ENCODE data around the gene TACC2.
A peak's percentile ranks its signal among the peaks of the same experiment; 100 is the strongest.

Gene TACC2

DNA sequence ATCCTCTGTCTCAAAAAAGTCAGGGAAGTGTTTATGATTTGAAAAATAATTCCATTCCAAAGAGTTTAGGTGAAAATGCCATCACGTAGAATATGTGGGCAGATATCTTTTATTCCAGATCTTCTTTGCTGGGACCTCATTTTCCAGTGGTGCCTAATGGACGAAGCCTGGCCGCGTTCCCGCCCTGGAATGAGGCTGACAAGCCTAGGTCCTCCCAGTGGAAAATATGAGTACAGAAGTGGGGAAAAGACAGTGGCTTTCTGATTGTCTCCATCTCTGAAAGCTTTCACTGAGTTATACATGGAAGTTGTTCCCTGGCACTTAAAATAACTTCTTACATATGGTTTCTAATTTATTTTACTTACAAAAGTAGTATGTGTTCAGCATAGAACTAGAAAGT is 139.4 kb downstream of the TACC2 start:
- DNase-seq: no peak

DNA sequence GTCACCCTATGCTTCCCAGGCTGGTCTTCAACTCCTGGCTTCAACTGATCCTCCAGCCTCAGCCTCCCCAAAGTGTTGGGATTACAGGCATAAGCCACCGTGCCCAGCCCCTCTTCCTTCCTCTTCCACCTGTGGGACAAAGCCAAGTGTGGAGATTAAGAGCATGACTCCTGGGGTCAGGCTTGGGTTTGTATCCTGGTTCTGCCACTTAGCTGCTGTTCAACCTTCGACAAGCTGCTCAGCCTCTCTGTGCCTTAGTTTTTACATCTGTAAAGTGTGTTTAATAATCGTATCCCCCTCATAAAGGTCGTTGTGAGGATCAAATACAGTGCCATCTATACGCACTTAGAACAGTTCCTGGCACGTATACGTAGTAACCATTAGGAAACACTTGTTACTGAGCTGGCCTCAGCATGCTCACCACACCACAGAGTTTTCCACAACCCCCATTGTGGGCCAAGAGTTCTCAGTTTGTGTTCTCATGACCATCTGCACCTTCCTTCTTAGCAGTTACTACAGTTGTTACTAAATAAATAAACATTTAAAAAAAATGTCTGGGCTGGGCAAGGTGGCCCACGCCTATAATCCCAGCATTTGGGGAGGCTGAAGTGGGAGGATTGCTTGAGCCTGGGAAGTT is 141.6 kb downstream of the TACC2 start:
- no peak for DNase-seq

DNA sequence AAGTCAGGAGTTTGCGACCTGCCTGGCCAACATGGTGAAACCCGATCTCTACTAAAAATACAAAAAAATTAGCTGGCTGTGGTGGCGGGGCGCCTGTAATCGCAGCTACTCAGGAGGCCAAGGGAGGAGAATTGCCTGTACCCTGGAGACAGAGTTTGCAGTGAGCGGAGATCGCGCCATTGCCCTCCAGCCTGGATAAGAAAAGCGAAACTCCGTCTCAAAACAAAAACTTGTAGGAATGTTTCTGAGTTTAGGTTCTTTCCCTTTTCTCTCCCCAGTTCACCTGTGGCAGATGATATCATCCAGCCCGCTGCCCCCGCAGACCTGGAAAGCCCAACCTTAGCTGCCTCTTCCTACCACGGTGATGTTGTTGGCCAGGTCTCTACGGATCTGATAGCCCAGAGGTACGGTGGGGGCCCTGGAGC is 143.4 kb downstream of the TACC2 start:
- no peak for DNase-seq

DNA sequence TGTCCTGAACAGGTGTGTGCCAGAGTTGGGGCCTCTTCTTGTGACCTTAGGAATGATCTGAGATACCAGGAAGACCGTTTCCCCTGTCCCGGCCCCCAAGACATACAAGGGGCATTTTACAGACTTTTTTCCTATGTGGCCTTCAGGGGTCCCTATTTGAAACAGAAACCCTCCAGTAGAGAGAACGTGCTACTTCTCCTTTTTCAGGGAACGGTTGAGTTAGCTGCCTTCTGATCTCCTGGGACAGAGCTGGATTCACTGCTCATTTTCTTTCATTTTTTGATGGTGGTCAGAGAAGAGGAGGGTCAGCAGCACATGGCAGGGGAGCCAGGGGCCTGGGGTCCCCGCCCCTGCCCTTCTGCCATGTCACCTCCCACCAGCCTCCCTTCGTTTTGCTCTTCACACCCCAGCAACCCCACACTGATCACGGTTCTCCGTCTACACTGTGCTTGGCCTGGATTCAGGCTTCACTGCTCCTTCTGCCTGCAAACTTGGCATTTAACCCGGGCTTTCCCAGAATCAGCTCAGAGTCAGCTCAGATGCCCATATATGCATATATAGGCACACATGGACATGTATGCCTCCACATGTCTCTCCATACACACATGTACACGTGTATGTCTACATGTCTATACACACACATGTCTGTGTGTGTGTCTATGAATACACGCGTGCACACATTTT is 144.1 kb downstream of the TACC2 start:
- no peak for DNase-seq

DNA sequence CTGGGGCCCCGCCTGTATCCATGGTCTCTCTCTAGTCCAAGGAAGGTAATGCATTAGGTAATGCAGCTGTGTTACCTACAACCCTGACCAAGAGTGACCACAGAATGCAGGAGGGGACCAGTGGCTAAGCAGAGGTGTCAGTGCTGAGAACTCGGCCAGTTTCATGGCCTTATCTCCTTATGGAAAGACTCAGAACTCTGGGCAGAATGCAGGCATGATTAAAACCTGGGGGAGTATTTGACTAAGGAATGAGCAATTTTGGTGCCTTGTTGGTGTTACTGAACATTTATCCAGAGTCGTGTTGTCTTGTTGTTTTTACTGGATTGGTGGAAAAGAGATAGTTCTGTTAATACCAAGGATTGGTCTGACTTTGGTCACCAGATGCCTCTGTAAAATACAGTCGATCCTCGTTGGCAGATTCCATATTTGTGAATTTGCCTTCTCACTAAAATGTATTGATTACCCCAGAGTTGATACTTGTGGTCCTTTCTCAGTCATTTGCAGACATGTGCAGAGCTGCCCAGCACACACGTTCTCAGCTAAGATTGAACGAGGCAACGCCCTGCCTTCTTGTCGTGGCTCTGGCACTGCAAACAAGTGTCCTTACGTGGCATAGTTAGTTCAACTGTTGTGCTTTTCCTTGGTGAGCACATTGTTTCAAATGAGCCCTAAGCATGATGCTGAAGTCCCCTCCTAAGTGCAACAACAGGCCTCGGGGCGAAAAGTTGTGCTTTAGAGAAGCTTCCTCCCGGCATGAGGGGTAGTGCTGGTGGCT is 146.5 kb downstream of the TACC2 start:
- DNase-seq: no peak

DNA sequence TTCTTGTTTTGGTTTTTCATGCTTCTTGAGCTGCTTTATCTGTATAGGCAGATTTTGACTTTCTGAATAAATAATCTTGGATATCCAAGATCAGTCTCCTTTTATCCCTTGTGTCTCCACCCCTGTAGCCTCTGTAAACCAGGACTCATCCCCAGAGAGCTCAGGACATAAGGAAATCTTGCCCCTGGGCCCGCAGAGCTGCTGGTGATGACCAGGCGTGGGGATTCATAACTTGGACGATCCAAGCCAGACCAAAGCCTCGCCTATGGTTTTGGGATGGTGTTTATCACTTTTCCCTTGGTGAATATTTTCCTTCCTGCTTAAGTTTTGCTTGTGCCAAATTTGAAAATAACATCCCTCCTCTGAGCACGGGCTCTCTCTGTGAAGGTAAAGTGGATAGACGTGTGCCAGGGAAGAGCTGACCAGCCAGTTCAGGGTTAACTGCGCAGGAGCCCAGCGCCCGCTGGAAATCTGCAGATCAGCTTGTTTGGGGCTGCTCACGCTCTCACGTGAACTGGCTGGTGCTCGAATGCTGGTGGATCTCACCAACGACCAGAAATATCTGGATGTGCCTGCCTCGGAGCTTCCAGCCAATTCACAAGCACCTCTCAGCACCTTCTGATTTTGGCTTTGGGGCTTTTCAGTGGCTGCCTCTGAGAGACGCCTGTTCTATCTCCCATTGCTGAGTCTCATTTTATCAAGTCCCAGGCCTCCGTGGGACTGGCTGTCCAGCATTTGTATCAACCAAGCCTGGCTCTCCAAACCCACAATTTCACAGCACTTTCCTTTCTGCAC is 150.1 kb downstream of the TACC2 start:
- DNase-seq: no peak

DNA sequence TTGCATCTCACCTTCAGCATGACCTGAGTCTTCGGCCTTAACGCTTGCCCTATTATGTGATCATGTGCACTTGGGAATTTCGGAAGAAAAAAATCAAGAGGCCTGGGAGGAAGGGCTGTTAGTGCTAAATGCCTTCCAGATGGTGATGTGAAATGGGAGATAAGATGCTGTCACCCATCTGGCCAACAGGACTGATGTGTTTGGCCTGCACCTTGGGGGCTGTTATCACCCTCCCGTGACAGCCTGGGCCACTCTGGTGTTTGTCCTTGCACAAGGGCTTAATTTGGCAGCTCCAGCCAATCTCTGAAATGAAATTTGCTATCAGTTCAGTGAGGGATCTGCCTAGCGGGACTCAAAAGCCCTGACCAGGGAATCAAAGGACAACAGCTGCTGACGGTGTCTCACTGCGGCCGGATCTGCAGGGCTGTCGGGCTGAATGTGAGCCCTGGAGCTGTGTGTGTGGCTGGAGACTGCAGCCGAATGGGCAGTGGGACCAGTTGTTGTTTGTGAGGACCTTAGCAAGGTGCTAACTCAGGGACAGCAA is 150.7 kb downstream of the TACC2 start:
- DNase-seq: no peak

DNA sequence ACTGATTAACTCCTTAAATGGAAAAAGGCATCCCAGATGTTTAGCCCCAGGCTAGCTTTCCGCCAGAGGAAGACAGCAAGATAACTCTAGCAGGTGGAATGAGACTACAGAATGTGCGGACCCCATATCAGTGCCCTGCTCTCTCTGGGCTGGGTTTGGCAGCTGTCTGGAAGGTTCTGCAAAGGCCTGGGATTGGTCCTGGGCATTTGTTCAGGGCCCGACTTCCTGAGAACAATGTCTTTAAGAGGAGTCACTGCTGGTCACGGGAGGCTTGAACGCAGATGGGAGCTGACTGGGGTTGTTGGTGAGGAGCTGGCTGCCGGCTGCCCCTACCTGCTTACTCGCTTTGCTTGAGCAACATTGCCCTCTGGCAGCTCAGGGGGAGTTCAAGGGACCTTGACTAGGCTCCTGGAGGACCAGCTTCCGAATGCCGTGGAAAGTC is 151.5 kb downstream of the TACC2 start:
- no peak for DNase-seq

DNA sequence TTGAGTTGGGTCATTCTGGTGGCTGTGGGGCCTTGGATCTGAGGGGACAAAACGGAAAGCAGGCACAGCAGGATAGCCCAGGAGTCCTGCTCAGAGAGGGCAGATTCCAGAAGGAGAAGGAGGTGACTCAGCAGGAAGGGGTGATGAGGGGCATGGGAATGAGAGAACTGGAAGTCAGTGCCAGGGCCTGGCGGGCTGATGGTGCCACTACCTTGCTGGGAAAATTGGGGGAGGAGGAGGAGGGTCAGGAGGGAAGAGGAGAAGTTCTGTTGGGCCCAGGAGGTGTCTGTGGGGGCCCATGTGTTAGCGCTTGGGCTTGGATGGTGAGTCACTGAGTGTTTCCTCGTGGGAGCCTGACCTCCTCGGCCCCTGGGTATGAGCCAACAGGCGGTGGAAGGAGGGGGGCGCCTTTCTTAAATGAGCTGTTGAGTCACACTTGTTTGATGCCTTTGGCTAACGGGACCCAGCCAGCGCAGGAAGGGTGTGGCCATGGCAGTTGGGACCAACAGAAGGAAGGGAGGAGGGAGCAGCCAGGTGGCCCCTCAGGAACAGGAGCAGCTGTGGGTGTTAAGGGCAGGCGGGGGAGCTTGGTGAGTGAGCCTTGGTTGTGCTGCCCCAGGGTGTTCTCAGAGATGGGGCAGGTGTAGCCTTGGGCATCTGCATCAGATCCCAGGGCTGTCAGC is 152.1 kb downstream of the TACC2 start:
- no peak for DNase-seq

DNA sequence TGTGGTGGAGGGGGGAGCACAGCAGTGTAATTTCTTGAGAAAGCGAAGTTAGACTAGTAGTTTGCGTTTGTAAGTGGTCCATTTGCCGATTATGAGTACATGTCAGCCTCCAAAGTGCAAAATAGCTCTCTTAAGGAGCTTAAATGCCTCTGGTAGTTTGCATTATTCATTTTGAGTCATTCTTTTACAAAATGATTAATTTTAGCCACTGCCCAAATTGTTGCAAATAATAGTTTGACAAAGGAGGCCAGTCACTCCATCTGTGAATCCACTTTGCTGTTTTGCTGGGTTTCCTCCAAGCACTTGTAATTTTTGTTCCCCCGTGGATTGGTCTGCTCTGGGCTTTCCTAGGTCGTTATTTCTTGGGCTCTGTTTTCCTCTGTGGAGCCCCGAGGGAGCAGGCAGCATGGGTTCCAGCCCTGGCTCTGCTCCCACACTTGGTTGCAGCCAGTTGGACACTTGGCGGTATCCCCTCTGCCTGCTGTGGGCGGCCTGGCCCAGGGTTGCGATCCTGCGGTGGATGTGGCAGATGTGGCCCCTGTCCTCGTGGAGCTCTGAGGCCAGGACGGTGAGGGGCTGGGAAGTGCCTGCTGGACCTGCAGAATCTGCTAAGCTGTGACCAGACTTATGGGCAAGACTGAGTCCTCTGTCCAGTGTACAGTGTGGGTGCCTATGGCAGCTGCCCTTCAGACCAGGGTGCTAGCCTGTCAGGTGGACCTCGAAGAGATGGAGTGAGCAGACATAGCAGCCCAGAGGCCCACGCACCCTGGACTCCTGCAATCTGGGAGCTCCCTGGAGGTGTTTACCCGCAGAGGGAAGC is 153.1 kb downstream of the TACC2 start:
- no peak for DNase-seq

DNA sequence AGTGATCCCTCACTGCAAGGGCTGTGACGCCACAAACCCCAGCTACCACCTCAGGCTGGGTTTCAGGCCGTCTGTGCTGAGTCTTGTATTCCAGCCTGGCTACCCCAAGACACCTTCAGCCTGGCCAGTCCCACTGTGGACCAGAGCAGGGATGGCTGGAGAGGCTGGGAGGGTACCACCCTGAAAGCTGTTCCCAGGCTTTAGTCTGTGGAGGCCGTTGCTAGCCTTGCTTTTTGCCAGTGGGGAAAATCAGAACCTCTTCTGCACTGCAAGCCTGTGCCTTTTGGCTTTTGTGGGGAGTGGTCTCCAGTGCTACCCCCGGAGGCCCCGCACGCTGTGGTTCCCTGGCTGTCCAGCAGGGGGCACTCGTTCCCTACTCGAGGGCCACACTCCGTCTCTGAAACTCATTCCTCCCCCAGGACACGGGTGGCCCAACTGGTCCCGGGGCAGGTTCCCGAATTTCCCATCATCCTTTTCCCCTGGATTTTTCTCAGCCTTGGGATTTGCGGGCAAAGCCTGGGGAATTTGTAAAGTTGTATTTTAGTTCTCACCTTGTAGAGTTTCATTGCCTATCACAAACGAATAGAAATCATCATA is 153.8 kb downstream of the TACC2 start:
- DNase-seq: peak; percentile 11

DNA sequence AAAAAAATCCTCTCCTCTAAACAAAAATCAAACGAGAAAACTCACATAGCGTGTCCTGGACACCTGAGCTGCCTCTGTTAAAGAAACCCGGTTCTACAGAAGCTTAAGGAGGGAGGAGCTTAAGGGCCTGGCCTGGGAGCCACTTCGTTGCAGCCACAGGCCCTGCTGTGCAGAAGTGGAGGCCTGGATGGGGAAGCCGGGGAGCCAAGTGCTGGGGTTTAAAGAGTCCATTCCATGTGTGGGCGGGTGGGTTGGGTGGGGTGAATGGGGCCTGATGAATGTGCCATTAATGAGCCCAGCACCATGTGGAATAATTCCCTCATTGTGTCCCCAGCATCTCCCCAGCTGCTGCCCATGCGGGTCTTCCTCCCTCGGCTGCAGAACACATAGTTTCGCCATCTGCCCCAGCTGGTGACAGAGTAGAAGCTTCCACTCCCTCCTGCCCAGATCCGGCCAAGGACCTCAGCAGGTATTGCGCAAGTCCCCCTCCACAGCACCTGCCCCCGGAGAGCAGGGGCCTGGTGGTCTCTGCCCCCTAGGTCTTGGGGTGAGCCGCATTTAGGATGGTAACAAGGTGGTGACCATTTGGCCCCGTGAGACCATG is 154.4 kb downstream of the TACC2 start:
- no peak for DNase-seq

DNA sequence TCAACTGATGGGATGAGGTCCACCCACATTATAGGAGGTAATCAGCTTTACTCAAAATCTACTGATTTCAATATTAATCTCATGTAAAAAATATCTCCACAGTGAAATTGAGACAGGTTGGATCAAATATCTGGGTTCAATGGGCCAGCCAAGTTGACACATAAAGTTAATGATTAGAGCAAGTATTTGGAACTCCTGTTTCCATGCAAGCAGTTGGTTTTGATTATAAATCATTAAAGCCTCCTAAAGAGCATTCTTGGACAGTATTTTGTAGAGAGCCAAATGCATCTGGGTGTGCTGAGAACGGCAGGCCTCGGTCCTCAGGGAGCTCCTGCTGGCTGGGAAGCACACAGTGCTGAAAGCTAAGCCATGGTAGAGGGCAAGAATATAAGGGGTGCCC is 155.2 kb downstream of the TACC2 start:
- no peak for DNase-seq

DNA sequence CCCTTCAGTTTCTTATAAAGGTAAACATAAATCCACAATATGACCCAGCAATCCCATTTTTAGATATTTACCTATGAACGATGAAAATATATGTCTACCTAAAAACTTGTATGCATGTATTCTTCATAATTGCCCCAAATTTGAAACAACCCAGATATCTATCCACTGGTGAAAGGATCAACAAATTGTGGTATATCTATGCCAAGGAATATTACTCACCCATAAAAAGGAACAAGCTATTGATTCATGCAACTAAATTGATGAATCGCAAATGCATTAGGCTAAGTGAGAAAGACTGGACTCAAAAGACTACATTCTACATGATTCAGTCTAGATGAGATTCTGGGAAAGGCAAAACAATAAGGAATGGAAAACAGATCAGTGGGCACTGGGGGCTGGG is 156.2 kb downstream of the TACC2 start:
- DNase-seq: no peak

DNA sequence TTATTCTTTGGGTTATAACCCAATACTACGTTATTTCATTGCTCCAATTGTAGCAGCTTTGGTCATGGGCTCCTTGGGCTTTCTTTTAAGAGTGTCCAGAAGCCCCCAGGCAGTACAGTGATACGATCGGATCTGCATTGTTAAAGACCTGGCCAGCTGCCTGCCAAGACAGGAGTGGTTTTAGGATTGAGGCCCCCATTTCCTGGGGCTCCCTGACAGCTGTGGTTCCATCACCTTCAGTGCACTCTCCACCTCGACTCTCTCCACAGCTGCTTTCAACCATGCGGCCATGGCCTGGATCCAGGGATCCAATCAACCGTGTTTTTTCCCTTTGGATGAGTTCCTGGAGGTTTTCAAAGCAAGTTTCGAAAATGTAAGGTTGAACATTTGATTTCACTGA is 158.7 kb downstream of the TACC2 start:
- no peak for DNase-seq

DNA sequence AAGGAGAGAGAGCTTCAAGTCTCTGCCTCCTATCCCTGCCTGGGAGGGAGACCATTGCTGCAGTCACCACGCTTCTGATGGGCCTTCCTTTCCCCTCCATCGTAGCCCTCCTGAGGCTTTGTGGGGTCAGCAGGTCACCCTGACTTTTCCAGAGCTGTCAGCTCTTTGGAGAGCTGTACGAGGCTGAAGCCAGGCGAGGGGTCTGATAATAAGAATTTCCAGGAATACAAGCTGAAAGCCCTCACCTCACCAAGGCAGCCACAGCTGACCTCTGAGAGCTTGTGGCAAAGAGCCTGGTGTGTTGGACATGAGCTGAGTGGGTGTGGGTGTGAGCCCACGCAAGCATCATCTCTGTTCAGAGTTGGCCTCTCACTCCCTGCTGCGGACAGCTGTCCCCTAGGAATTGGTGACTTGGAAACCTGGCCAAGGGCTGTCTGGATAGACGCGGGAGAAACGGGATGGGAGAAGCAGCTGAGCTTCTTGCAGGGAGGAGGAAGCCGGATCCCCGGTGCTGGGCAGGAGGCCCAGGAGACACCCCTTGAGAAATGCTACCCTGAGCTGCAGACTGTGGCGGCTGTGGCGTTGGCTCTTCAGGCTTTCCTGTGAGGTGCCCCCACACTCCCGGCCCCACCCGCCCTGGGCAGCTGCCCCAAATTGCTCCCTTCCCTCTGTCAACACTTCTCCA is 160.1 kb downstream of the TACC2 start:
- DNase-seq: no peak

DNA sequence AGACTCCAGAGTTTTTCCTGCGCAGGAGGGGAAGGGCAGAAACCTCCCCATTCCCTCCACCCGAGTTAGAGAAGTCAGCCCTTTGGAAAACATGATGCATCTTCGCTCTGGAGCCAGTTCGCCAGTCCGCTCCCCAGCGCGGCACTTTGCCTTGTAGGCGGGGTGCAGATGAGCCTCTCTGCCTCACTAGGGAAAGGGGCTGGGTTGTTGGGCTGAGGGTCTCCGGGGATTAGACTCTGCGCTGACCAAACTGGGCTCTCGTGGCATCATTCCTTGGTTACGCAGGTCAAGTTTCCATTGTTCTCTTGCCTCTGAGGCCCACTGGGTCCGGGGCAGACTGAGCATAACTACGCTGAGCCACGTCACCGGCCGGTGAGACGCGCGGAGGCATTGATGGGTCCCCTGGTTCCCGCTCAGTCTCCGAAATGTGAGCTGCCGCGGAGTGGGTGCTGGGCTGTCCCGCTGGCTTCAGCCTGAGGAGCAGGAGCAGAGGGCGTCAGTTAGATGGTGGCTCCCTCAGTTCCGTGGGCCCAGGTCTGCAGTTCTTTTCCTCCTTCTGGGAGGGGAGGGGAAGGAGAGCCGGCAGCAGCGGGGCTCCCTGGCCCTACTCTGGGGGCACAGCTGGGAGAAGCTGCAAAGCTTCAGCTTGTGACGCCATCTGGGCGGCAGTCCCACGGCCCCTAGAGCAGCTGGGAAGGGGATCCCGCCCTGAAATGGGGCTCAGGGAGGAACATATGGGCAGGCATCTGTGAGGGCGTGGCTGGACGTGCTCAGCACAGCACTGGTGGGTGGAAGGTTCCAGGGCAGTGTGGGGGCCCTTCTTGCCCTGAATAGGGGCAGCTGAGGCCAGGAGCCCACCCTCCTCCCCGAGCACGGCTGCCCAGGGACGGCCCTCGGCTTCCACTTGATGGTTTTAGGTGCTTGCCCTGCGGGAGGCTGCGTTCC is 160.9 kb downstream of the TACC2 start:
- no peak for DNase-seq

DNA sequence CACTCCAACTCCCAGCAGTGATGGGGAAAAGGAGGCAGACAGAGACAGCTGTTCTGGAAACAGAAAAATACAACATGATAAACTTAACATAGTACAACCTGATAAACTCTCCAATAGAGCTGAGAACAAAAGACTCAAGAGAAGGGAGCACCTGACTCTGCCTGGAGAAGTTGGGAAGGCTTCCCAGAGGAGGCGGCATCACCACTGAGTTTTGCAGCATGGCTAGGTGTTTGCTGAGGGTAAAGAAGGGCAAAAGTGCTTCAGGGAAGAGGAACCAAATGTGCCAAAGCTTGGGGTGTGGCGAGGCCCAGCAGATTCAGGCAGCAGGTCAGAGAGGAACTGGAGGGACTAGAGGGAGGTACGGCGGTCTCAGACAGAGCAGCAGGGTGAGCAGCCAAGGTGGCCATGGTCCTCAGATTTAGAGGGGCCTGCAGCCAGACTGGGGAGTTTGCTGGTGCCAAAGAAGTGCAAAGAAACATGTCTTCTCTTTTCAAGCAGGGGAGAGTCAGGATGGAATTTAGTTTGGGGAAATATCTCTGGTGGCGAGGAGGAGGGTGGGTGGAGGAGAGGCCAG is 162.2 kb downstream of the TACC2 start:
- no peak for DNase-seq

All from stimulated activated CD4-positive, alpha-beta T cell treated with anti-CD3 and anti-CD28 coated beads, Interleukin-4, amount 100 ng/mL, for 1 hour (primary cell).